ENCODE measurements around the gene CAPSL. TPM values are rescaled to one million over a fixed set of nuclear protein-coding genes. Genes with fewer than 3 reads are reported as not detected.
A peak's percentile ranks its signal among the peaks of the same experiment; 100 is the strongest.
"Not testable (repeated sequence)": the region's sequence is repeated elsewhere in the genome, so short reads cannot be mapped to it uniquely, and the experiment has no call there.

Gene CAPSL
- total and polyA plus RNA-seq, 2 donors (not counting 1 experiment from before 2014, with no cell fraction given) = not detected

- intact Hi-C loops (cut with micrococcal nuclease) = no loop called here
Observed at GRCh38 chr5:35979715-35980114, 41.3 kb upstream of the CAPSL start.

GRCh38 chr5:35976859-35977258 is 38.4 kb upstream of the CAPSL start:
- H3K4me2 ChIP-seq (replicated peaks; ENCODE audit: low read depth, low read length, poor library complexity, severe bottlenecking); H3K4me1 Mint-ChIP-seq; H3K27ac ChIP-seq (ENCODE audit: low read length in 2 of 2); H3K27ac Mint-ChIP-seq; H3K79me2 ChIP-seq (ENCODE audit: control insufficient read depth, insufficient read depth, low read length); CTCF ChIA-PET; H3K4me3 ChIP-seq (ENCODE audit: control extremely low read depth in 1 of 5, extremely low read depth in 1 of 5, insufficient read depth in 1 of 5, low read depth in 2 of 5, low read length in 4 of 5); H3K27me3 ChIP-seq (replicated peaks in 1 of 4; ENCODE audit: control extremely low read depth in 1 of 4, control insufficient read depth in 3 of 4, insufficient read depth in 4 of 4, low read length in 3 of 4); intact Hi-C loops (cut with micrococcal nuclease); H3K36me3 ChIP-seq (replicated peaks in 1 of 2; ENCODE audit: control extremely low read depth in 1 of 2, control insufficient read depth in 1 of 2, extremely low read depth in 1 of 2, insufficient read depth in 2 of 2, low read length in 1 of 2); H4K20me1 ChIP-seq (ENCODE audit: control insufficient read depth, insufficient read depth, low read length, poor library complexity, severe bottlenecking); POLR2A ChIA-PET; H3K4me3 Mint-ChIP-seq; H2AFZ ChIP-seq (ENCODE audit: insufficient read depth, low read depth, low read length, poor library complexity, severe bottlenecking); H3K27me3 Mint-ChIP-seq; ATAC-seq (ENCODE audit: low read depth); H3K4me1 ChIP-seq (ENCODE audit: control insufficient read depth in 2 of 2, insufficient read depth in 2 of 2, low read length in 2 of 2); H3K9ac ChIP-seq (ENCODE audit: low read length); H3K9me3 ChIP-seq (ENCODE audit: control extremely low read depth in 1 of 3, control insufficient read depth in 2 of 3, insufficient read depth in 1 of 3, low read length in 2 of 3); DNase-seq: not testable (repeated sequence)
- peak; percentile 33 for TF ChIP-seq CTCF (IDR thresholded peaks at IDR 0.05)
- peaks cover 10% of the 10 kb centered on the region for H3K9me3 Mint-ChIP-seq (ENCODE audit: insufficient read depth)
- WGBS (ENCODE audit: insufficient coverage) = 90% methylated on average over 1 of the region's 3 CpGs

More at GRCh38 chr5:35979715-35980114, 41.3 kb upstream of the CAPSL start:
- H3K9me3 ChIP-seq (ENCODE audit: control extremely low read depth in 1 of 3, control insufficient read depth in 2 of 3, insufficient read depth in 1 of 3, low read length in 2 of 3) = peaks cover 0 to 11% (median 8%) of the 10 kb centered on the region in 3 donors
- ATAC-seq (ENCODE audit: low read depth) = no peak
- H2AFZ ChIP-seq (ENCODE audit: insufficient read depth, low read depth, low read length, poor library complexity, severe bottlenecking) = no peak overlapping the region
- Mint-ChIP-seq H3K4me1 (peaks cover 5% of the 10 kb centered on the region), H3K4me3 (no peak overlapping the region), H3K27ac (no peak overlapping the region), H3K9me3 (ENCODE audit: insufficient read depth) (peaks cover 16% of the 10 kb centered on the region), H3K27me3 (no peaks in the 10 kb centered on the region)
- CTCF ChIA-PET = no interaction called here
- H3K4me1 ChIP-seq (ENCODE audit: control insufficient read depth in 2 of 2, insufficient read depth in 2 of 2, low read length in 2 of 2) = no peaks in the 10 kb centered on the region
- no peak for TF ChIP-seq CTCF (IDR thresholded peaks at IDR 0.05)
- TF ChIP-seq EZH2 (IDR thresholded peaks at IDR 0.05; ENCODE audit: borderline replicate concordance, insufficient read depth, low read depth, low read length, poor library complexity, severe bottlenecking) = no peak
- no peak overlapping the region for H3K4me2 ChIP-seq (replicated peaks; ENCODE audit: low read depth, low read length, poor library complexity, severe bottlenecking)
- POLR2A ChIA-PET = no interaction called here
- H3K36me3 ChIP-seq (replicated peaks in 1 of 2; ENCODE audit: control extremely low read depth in 1 of 2, control insufficient read depth in 1 of 2, extremely low read depth in 1 of 2, insufficient read depth in 2 of 2, low read length in 1 of 2) = no peaks in the 10 kb centered on the region
- H4K20me1 ChIP-seq (ENCODE audit: control insufficient read depth, insufficient read depth, low read length, poor library complexity, severe bottlenecking) = no peaks in the 10 kb centered on the region
- no peak overlapping the region for H3K4me3 ChIP-seq (ENCODE audit: control extremely low read depth in 1 of 5, extremely low read depth in 1 of 5, insufficient read depth in 1 of 5, low read depth in 2 of 5, low read length in 4 of 5)
- no peaks in the 10 kb centered on the region for H3K27me3 ChIP-seq (replicated peaks in 1 of 4; ENCODE audit: control extremely low read depth in 1 of 4, control insufficient read depth in 3 of 4, insufficient read depth in 4 of 4, low read length in 3 of 4)
- no peaks in the 10 kb centered on the region for H3K79me2 ChIP-seq (ENCODE audit: control insufficient read depth, insufficient read depth, low read length)
- DNase-seq = no peak
- H3K9ac ChIP-seq (ENCODE audit: low read length) = no peak overlapping the region
- no peak overlapping the region for H3K27ac ChIP-seq (ENCODE audit: low read length in 2 of 2)

Measured in B cell (primary cell).